Lung (tissue), 12 donors: Measurements from ENCODE around the gene TRERF1. TPM values are rescaled to one million over a fixed set of nuclear protein-coding genes. Genes with fewer than 3 reads are reported as not detected.
"Not testable (repeated sequence)": the region's sequence is repeated elsewhere in the genome, so short reads cannot be mapped to it uniquely, and the experiment has no call there.

ENCODE experiments used
- ATAC-seq: fragments of 200-7000 bp; cut with Tn5 transposase; one replicate; pipeline ENCODE4 v1.9.1; 2020; ENCODE audit warnings: moderate number of reproducible peaks; ENCODE audit not compliant: insufficient read depth, low FRiP score
- DNase-seq, 3 donors: peaks; one replicate each; pipeline ENCODE4 v3.0.0-alpha.2; 2013 to 2017
- H3K27ac ChIP-seq, 2 donors: one replicate each; pipeline ENCODE4 v1.5.1; 2013; ENCODE audit warnings: mild to moderate bottlenecking in 2 of 2, moderate library complexity in 2 of 2, control low read depth in 1 of 2, inconsistent platforms in 1 of 2, low read depth in 1 of 2, low read length in 1 of 2
- H3K27me3 ChIP-seq, 3 donors: one replicate each; pipeline ENCODE4 v1.5.1; 2013; ENCODE audit warnings: low read length in 2 of 3; ENCODE audit not compliant: control insufficient read depth in 3 of 3, insufficient read depth in 3 of 3
- H3K36me3 ChIP-seq, 4 donors: one replicate each; pipeline ENCODE4 v1.5.1; 2013; ENCODE audit warnings: low read length in 4 of 4, mild to moderate bottlenecking in 1 of 4, moderate library complexity in 1 of 4; ENCODE audit not compliant: control insufficient read depth in 4 of 4, insufficient read depth in 4 of 4
- H3K4me1 ChIP-seq, 5 donors: one replicate each; pipeline ENCODE4 v1.5.1; 2013; ENCODE audit warnings: low read length in 5 of 5, mild to moderate bottlenecking in 2 of 5, moderate library complexity in 1 of 5; ENCODE audit not compliant: control insufficient read depth in 5 of 5, insufficient read depth in 5 of 5
- H3K4me3 ChIP-seq: one replicate; pipeline ENCODE4 v1.5.1; 2013; ENCODE audit warnings: mild to moderate bottlenecking, control low read depth, moderate library complexity
- H3K9ac ChIP-seq, 2 donors: one replicate each; pipeline ENCODE4 v1.5.1; 2013; ENCODE audit warnings: low read length in 2 of 2, control low read depth in 1 of 2; ENCODE audit not compliant: insufficient read depth in 1 of 2
- H3K9me3 ChIP-seq, 4 donors: one replicate each; pipeline ENCODE4 v1.5.1; 2013; ENCODE audit warnings: low read length in 3 of 4, mild to moderate bottlenecking in 1 of 4, moderate library complexity in 1 of 4; ENCODE audit not compliant: control insufficient read depth in 4 of 4, insufficient read depth in 3 of 4
- WGBS, 2 donors: extraction: QIAGEN DNeasy Blood & Tissue Kit; methylation state at CpG; one replicate each; pipeline ENCODE4 v1.1.7; 2013; 5-methylcytosine and 5-hydroxymethylcytosine counted together
- polyA plus RNA-seq, 2 donors: library from polyadenylated mRNA; stranded (reverse); fragments of 200-250 nt; gene quantifications; one replicate each; pipeline ENCODE4 v1.2.1, GENCODE V29; 2013
- total RNA-seq, 2 donors: library from RNA; depleted of rRNA in 1 of 2; stranded (reverse); fragments of >200 nt in 1 of 2; gene quantifications; one replicate each; pipeline ENCODE4 v1.2.1, GENCODE V29; 2014 to 2021
- TF ChIP-seq, protein P1 (sequence below): IDR thresholded peaks from 2 replicates; pipeline ENCODE4 v1.5.1; 2012; ENCODE audit warnings: mild to moderate bottlenecking; ENCODE audit errors: control extremely low read depth, extremely low read depth
- donor health status: control.
- donor health status: control.
- donor health status: Bipolar disorder and iron deficiency.
- donor health status: healthy.
- donor health status: DM: yes; HTN: yes; CAD: no.

TRERF1 gene
- total and polyA plus RNA-seq, 4 donors: 1.2 to 10.4 (median 3.3) TPM

DNA sequence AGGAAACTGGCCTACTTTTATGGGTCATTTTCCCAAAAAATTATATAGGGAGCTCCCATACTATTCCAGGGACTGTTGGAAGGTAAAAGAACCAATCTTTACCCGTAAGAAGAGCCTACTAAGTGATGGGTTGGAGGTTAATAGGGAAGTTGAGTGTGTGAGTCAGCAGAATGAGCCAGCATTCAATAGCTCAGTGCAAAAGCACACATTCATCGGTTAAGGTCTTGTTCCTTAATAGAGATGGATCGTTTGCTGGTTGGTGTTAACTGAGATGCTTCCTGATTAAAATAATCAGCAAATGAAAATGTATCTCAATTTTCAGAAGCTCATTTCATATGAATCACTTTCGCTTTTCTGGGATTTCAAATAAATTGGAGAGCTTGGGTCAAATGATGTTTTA lies 118.8 kb downstream of the TRERF1 start:
- Histone ChIP-seq H3K27ac (no peak overlapping the region), H3K4me1 (peaks cover 0 to 4% (median 0%) of the 10 kb centered on the region in 5 donors), H3K9me3 (peaks cover 0 to 2% (median 0%) of the 10 kb centered on the region in 4 donors), H3K4me3 (no peak overlapping the region), H3K36me3 (no peaks in the 10 kb centered on the region), H3K9ac (no peak overlapping the region), H3K27me3 (no peaks in the 10 kb centered on the region)
- TF ChIP-seq, protein P1, sequence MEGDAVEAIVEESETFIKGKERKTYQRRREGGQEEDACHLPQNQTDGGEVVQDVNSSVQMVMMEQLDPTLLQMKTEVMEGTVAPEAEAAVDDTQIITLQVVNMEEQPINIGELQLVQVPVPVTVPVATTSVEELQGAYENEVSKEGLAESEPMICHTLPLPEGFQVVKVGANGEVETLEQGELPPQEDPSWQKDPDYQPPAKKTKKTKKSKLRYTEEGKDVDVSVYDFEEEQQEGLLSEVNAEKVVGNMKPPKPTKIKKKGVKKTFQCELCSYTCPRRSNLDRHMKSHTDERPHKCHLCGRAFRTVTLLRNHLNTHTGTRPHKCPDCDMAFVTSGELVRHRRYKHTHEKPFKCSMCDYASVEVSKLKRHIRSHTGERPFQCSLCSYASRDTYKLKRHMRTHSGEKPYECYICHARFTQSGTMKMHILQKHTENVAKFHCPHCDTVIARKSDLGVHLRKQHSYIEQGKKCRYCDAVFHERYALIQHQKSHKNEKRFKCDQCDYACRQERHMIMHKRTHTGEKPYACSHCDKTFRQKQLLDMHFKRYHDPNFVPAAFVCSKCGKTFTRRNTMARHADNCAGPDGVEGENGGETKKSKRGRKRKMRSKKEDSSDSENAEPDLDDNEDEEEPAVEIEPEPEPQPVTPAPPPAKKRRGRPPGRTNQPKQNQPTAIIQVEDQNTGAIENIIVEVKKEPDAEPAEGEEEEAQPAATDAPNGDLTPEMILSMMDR: no peak
- ATAC-seq (no peak), DNase-seq (no peak)
- WGBS, 2 donors: 57 to 72% methylated on average over 4 of the region's 4 CpGs

GRCh38 chr6:42331019-42331418 lies 120.7 kb downstream of the TRERF1 start:
- Histone ChIP-seq H3K9ac (no peak overlapping the region), H3K27ac (no peak overlapping the region), H3K4me3 (no peak overlapping the region), H3K4me1 (peaks cover 0 to 4% (median 0%) of the 10 kb centered on the region in 5 donors), H3K9me3 (peaks cover 0 to 2% (median 0%) of the 10 kb centered on the region in 4 donors), H3K27me3 (no peaks in the 10 kb centered on the region), H3K36me3 (no peaks in the 10 kb centered on the region)
- TF ChIP-seq, protein P1: no peak
- WGBS, 2 donors: 72 to 78% methylated on average over 4 of the region's 4 CpGs
- DNase-seq (no peak), ATAC-seq (no peak)

DNA sequence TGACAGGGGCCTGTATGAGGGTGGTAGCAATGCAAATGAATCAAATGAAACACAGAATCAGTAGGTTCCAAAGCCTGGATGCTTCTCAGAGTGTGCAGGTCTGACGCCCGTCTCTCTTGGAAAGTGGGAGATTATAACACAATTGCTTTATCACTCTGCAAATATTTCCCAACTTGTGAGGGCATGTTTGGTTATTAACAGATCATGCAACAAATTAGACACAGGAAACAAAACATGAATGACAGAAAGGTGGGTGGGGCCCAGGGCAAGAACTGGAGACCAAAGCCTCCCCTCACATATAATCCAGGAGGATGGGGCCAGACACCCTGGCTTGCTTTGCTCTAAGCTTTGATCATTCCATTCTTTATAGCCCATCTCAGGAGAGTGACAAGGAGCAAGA lies 125.5 kb downstream of the TRERF1 start:
- DNase-seq: no peak
- Histone ChIP-seq H3K9me3 (peaks cover 0 to 3% (median 0%) of the 10 kb centered on the region in 4 donors), H3K27me3 (no peaks in the 10 kb centered on the region), H3K36me3 (no peaks in the 10 kb centered on the region), H3K4me3 (no peak overlapping the region), H3K4me1 (no peaks in the 10 kb centered on the region), H3K9ac (no peak overlapping the region), H3K27ac (no peak overlapping the region)
- no peak for ATAC-seq
- 34 to 63% methylated on average over 2 of the region's 2 CpGs for WGBS, 2 donors
- TF ChIP-seq, protein P1: no peak

DNA sequence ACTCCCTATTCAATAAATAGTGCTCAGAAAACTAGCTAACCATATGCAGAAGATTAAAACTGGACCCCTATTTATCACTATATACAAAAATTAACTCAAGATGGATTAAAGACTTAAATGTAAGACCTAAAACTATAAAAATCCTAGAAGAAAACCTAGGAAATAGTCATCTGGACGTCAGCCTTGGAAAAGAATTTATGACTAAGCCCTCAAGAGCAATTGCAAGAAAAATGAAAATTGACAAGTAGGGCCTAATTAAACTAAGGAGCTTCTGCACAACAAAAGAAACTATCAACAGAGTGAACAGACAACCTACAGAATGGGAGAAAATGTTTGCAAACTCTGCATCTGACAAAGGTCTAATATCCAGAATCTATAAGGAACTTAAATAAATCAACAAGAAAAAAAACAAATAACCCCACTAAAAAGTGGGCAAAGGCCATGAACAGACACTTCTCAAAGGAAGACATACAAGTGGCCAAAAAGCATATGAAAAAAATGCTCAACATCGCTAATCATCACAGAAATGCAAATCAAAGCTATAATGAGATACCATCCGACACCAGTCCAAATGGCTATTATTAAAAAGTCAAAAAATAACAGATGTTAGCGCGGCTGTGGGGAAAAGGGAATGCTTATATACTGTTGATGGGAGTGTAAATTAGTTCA lies 126.9 kb downstream of the TRERF1 start:
- DNase-seq, H3K9ac ChIP-seq, H3K27ac ChIP-seq, H3K4me3 ChIP-seq, H3K27me3 ChIP-seq, H3K9me3 ChIP-seq, ATAC-seq, H3K36me3 ChIP-seq, H3K4me1 ChIP-seq: not testable (repeated sequence)
- 93 to 96% methylated on average over 5 of the region's 5 CpGs for WGBS, 2 donors
